Measurements from ENCODE around the gene KCNK18.

DNA sequence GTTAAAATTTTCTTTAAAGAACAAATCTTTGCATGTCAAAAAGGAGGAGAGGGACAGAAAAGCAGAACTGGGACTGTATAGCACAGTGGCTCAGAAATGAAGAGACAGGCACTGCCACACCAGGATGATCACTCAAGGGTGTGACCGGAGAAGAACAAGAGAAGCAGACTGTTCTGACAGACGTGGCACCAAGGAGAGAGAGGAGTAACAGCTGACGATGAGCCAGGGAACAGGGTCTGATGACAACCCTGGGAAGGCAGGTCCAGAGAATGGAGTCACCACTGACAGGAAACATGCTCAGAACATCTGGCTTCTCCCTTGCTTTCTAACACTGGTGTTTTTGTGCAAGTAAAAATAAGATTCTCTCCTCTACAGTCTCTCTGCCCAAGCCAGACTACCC lies 44.6 kb upstream of the KCNK18 start:
- TF ChIP-seq, protein P1, sequence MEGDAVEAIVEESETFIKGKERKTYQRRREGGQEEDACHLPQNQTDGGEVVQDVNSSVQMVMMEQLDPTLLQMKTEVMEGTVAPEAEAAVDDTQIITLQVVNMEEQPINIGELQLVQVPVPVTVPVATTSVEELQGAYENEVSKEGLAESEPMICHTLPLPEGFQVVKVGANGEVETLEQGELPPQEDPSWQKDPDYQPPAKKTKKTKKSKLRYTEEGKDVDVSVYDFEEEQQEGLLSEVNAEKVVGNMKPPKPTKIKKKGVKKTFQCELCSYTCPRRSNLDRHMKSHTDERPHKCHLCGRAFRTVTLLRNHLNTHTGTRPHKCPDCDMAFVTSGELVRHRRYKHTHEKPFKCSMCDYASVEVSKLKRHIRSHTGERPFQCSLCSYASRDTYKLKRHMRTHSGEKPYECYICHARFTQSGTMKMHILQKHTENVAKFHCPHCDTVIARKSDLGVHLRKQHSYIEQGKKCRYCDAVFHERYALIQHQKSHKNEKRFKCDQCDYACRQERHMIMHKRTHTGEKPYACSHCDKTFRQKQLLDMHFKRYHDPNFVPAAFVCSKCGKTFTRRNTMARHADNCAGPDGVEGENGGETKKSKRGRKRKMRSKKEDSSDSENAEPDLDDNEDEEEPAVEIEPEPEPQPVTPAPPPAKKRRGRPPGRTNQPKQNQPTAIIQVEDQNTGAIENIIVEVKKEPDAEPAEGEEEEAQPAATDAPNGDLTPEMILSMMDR (IDR thresholded peaks at IDR 0.05) = no peak
- TF ChIP-seq POLR2AphosphoS5 (IDR thresholded peaks at IDR 0.05; ENCODE audit: low read depth, low read length) = no peak

Measured in Panc1 (cell line).